Femur (tissue), 1 donor: ENCODE results near the gene CASS4.

ENCODE experiments used
- DNase-seq: peaks from one replicate; pipeline ENCODE4 v3.0.0-alpha.2; 2017

Gene CASS4

GRCh38 chr20:56451056-56451765 lies 39.2 kb downstream of the CASS4 start:
- DNase-seq: no peak

GRCh38 chr20:56453352-56453751 lies 41.3 kb downstream of the CASS4 start:
- no peak for DNase-seq

DNA sequence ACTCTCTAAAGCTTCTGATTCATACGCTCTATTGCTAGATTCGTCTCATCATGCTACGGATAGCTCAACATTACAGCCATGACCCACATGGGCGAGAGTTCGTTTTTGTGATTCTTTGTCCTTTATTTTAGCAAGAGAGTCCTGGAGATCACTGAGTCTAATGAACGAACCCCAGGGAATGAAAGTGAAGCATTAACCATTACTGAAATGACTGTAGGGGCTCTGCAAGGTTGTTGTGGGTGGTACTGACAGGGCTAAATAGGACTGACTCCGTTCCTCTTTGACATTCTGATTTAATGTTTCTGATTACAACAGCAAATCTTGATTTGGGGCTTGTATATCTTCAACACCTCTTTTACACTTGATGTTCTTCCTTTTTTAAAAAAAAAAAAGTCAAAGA lies 42.7 kb downstream of the CASS4 start:
- no peak for DNase-seq

DNA sequence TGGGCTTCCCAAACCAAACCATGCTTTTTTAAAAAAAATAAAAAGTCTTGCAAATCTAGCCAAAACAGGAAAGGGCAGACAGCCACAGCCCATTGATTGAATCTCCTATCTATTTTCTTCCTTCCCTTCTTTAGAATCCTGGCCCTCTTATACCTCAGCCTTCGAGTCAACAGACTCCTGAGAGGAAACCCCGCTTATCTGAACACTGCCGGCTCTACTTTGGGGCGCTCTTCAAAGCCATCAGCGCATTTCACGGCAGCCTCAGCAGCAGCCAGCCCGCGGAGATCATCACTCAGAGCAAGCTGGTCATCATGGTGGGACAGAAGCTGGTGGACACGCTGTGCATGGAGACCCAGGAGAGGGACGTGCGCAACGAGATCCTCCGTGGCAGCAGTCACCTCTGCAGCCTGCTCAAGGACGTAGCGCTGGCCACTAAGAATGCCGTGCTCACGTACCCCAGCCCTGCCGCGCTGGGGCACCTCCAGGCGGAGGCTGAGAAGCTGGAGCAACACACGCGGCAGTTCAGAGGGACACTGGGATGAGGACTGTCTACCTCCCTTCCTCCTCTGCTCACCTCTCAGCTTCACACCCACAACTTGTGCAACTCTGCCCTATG lies 46.3 kb downstream of the CASS4 start:
- DNase-seq: no peak

DNA sequence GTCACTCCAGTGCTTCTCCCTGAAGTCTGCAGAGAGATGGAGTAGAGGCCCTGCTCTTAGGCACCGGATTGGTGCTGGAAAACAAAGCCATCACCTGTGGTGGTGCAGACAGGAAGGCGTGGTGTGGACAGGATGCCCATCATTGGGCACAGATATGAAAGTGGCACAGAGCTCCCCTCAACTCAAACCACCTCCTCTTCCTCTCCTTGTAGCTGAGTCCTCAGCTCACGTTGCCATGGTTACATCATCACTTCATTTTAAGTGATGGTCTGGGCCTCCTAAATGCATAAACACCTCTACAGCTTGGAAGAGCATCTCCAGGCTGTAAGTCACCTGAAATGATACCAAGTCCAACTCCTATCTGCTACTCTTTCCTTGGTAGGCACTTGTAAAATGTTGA lies 48.4 kb downstream of the CASS4 start:
- no peak for DNase-seq

DNA sequence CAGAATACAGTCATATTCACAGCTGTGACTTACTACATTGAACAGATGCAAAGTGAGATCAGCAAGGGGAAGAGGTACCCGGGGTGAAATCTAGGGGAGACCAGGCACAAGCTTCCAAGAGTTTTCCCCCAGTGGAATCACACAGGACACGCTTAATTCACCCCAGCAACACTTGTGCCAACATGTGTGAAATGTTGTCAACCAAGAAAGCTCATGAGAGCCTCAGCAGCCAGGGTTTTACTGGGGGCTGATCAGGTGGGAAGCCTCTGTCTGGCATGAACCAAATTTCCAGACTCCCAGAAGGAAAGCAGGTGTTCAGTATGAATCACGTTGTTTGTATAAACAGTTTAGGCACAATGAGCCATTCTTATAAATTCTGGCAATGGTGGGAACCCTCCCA lies 49.5 kb downstream of the CASS4 start:
- no peak for DNase-seq

DNA sequence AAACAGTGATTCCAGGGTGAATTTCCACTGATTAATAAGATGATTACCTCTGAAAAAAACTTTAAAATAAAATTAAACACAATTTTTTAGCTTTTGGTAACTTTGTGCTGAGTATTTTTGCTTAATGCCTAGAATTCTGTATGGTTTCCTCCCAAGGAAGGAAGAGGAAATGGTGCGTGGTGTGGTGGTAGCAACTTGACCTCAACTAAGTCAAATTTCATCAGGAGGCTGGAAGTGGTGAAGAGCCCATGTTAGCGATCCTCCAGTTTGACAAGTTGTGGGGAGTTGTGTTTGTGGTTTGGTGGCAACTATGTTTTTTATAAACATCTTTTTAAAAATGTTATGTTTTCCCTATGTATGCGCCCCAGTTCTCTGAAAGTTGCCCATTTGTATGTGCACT lies 51.4 kb downstream of the CASS4 start:
- no peak for DNase-seq

DNA sequence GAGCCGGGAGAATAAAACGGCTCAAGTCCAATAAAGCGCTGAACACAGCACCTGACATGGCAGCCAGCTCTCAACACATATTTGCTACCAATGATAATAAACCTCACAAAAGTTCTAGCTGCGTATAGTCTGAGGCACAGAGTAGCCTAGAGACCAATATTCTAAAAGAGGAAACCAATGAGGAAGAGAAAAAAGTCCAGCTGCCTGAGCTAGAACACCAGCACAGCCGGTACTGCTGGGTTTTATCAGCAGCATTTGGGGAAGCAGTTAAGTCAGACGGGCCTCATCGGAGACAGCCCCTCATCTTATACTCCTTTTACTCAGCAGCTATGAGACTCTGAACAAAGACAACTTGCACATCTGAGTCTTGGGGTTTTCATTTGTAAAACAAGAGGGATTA lies 53.9 kb downstream of the CASS4 start:
- no peak for DNase-seq

DNA sequence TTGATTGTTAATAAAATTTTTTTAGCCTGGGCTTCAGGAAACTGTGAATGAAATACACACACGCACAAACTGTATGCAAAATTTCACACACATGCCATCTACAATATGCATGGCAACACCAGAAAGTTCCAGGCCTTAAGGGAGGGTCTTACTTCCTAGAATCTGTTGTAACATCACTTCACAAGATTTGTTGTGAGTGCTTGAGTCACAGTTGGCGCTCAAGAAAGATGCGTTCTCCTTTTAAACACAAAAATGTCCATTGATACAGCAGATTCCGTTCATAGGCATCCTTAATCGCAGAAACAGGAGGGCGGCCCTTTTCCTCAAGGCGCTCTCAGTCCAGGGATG lies 55.9 kb downstream of the CASS4 start:
- DNase-seq: no peak

- DNase-seq: peak; percentile 97
These were observed 56.4 kb downstream of the CASS4 start, which contains the start of gene RTF2 for GRCh38 chr20:56468316-56469076. RTF2 (plus strand) TSS chr20:56468627; CDS start chr20:56468698, 71 bp downstream.

DNA sequence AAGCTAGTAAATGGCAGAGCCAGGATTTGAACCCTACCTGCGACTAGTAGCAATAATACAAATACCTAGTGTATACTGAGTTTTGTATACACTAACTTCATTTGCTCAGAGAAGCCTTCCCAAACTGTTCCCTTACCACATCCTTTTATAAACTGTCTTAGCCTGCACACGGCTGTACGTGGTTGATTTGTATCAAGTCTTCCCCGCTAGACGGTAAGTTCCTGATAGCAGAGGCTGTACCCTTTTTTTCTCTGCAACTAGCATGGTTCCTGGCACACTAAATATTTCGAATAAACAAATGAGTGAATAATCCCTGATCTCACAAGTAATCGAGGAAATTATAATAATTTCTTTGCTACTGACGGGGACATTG lies 57.0 kb downstream of the CASS4 start:
- no peak for DNase-seq

DNA sequence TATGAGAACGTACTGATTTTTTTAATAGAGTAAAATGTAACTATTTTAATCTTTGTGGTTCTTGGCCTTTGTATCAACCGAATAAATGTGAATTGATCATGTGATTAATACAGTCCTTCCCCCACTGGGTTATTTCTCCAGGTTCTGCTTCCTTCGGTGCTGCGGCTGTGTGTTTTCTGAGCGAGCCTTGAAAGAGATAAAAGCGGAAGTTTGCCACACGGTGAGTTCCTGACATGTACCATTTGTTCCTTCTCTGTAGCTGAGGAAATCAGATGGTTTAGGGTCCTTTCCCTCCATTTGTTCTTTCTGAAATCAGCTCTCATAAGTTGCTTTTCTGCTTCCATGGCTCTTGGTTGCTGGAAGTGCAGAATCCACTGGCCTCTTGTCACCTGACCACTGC lies 71.9 kb downstream of the CASS4 start:
- DNase-seq: no peak

- DNase-seq: peak; percentile 47
These were observed 75.2 kb downstream of the CASS4 start for GRCh38 chr20:56487216-56487615.

GRCh38 chr20:56488566-56488965 lies 76.5 kb downstream of the CASS4 start:
- no peak for DNase-seq

DNA sequence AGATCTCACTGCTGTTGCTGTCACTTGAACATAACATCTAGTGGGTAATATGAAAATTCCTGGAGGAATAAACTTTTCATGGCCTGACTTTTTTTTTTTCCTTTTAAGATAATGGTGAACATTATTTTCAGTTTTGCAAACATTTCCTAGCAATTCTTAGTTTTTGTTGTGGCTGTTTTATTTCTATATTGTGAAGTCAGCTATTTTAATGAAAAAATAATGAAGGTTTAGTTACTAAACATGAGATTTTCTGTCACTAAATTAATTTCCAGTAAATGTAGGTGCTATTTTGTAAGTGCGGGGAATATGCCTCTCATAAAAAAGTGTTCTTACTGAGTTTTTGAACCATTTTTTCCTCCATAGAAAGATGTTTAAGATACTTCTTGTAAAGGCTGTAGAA lies 89.1 kb downstream of the CASS4 start:
- no peak for DNase-seq

- DNase-seq: no peak
These were observed 91.9 kb downstream of the CASS4 start for GRCh38 chr20:56503916-56504315.

- no peak for DNase-seq
These were observed 92.4 kb downstream of the CASS4 start for GRCh38 chr20:56504373-56505005.

GRCh38 chr20:56506103-56506502 lies 94.0 kb downstream of the CASS4 start:
- no peak for DNase-seq
